HepG2 (cell line): ENCODE data around the gene TECPR1. TPM values are rescaled to one million over a fixed set of nuclear protein-coding genes. Genes with fewer than 3 reads are reported as not detected.

Experiments used
- CHCHD3 ChIP-seq: sonication (generic); formaldehyde crosslinking; IDR thresholded peaks from 2 replicates; pipeline ENCODE4 v1.8.0; 2022; ENCODE audit warnings: mild to moderate bottlenecking, missing genetic modification reagents, moderate library complexity
- FOXM1 ChIP-seq: sonication (generic); formaldehyde crosslinking; IDR thresholded peaks from 2 replicates; pipeline ENCODE4 v1.5.0; 2020; ENCODE audit warnings: missing genetic modification reagents
- GPN1 ChIP-seq: sonication (generic); formaldehyde crosslinking; IDR thresholded peaks from 2 replicates; pipeline ENCODE4 v1.5.1; 2020; ENCODE audit warnings: missing genetic modification reagents, borderline replicate concordance
- KAT2B ChIP-seq: fragments of 150-350 bp; IDR thresholded peaks from 2 replicates; pipeline ENCODE4 v1.6.1; 2014; ENCODE audit warnings: low read depth, low read length, borderline replicate concordance
- KDM6A ChIP-seq: IDR thresholded peaks from 2 replicates; pipeline ENCODE4 v1.6.1; 2016; ENCODE audit warnings: low read depth
- KMT2A ChIP-seq: sonication (generic); formaldehyde crosslinking; IDR thresholded peaks from 2 replicates; pipeline ENCODE4 v1.4.0; 2020; ENCODE audit warnings: missing genetic modification reagents
- LRRFIP1 ChIP-seq: sonication (generic); formaldehyde crosslinking; conservative IDR thresholded peaks from 2 replicates; pipeline ENCODE4 v1.4.0; 2020; ENCODE audit warnings: missing genetic modification reagents
- NFIC ChIP-seq: IDR thresholded peaks from 2 replicates; pipeline ENCODE4 v1.6.1; 2012; ENCODE audit warnings: mild to moderate bottlenecking, low read length, inconsistent platforms
- NKX3-1 ChIP-seq: sonication (generic); formaldehyde crosslinking; IDR thresholded peaks from 2 replicates; pipeline ENCODE4 v1.5.0; 2020; ENCODE audit warnings: missing genetic modification reagents
- PCBP2 ChIP-seq: fragments of 200-400 bp; formaldehyde crosslinking; optimal IDR thresholded peaks from 2 replicates; pipeline ENCODE3; 2018; ENCODE audit warnings: low read length, low read depth; ENCODE audit not compliant: poor library complexity, severe bottlenecking
- POLR2G ChIP-seq: fragments of 200-400 bp; formaldehyde crosslinking; IDR thresholded peaks from 2 replicates; pipeline ENCODE4 v1.6.1; 2018; ENCODE audit warnings: mild to moderate bottlenecking, low read depth, low read length, moderate library complexity
- RXRB ChIP-seq: IDR thresholded peaks from 2 replicates; pipeline ENCODE4 v1.6.1; 2016; ENCODE audit warnings: borderline replicate concordance, missing genetic modification reagents, missing compliant biosample characterization
- SMAD1 ChIP-seq: sonication (generic); formaldehyde crosslinking; IDR thresholded peaks from 2 replicates; pipeline ENCODE4 v1.4.0; 2020; ENCODE audit warnings: missing genetic modification reagents, low read depth, mild to moderate bottlenecking, borderline replicate concordance
- SOX5 ChIP-seq: IDR thresholded peaks from 2 replicates; pipeline ENCODE4 v1.6.1; 2016; ENCODE audit warnings: borderline replicate concordance
- SRSF9 ChIP-seq: fragments of 200-400 bp; formaldehyde crosslinking; IDR thresholded peaks from 2 replicates; pipeline ENCODE4 v1.6.1; 2018; ENCODE audit warnings: borderline replicate concordance, mild to moderate bottlenecking, low read depth, low read length; ENCODE audit not compliant: insufficient read depth, poor library complexity, severe bottlenecking
- TFDP2 ChIP-seq: sonication (generic); formaldehyde crosslinking; IDR thresholded peaks from 2 replicates; pipeline ENCODE4 v1.4.0; 2020; ENCODE audit warnings: missing genetic modification reagents
- ZBTB1 ChIP-seq: sonication (generic); formaldehyde crosslinking; IDR thresholded peaks from 2 replicates; pipeline ENCODE4 v1.4.0; 2020; ENCODE audit warnings: missing genetic modification reagents, borderline replicate concordance
- ZNF20 ChIP-seq: sonication (generic); formaldehyde crosslinking; IDR thresholded peaks from 2 replicates; pipeline ENCODE4 v1.4.0; 2020; ENCODE audit warnings: mild to moderate bottlenecking, moderate library complexity, missing genetic modification reagents
- ZNF234 ChIP-seq: sonication (generic); formaldehyde crosslinking; conservative IDR thresholded peaks from 2 replicates; pipeline ENCODE4 v1.5.1; 2020; ENCODE audit warnings: mild to moderate bottlenecking, missing genetic modification reagents
- ZNF275 ChIP-seq: sonication (generic); formaldehyde crosslinking; IDR thresholded peaks from 2 replicates; pipeline ENCODE4 v1.8.0; 2022; ENCODE audit warnings: missing genetic modification reagents, mild to moderate bottlenecking, inconsistent platforms, borderline replicate concordance
- ZNF367 ChIP-seq: sonication (generic); formaldehyde crosslinking; IDR thresholded peaks from 2 replicates; pipeline ENCODE4 v1.4.0; 2020; ENCODE audit warnings: missing genetic modification reagents, borderline replicate concordance
- ZNF564 ChIP-seq: sonication (generic); formaldehyde crosslinking; IDR thresholded peaks from 2 replicates; pipeline ENCODE4 v1.8.1; 2023; ENCODE audit warnings: mild to moderate bottlenecking, missing genetic modification reagents
- ZNF777 ChIP-seq: sonication (generic); formaldehyde crosslinking; IDR thresholded peaks from 2 replicates; pipeline ENCODE4 v1.4.0; 2020; ENCODE audit warnings: missing genetic modification reagents
- polyA plus RNA-seq, 8 experiments: library from polyadenylated mRNA; depleted of rRNA in 3 of 8; stranded (reverse) in 7 of 8; unstranded in 1 of 8; fragments of >200 nt; fragmentation: Illumina TruSeq in 4 of 8; extraction: Trizol in 4 of 8; gene quantifications; 2 replicates each; pipeline versions ENCODE4 v1.2.1 to v1.2.3, GENCODE V29; 2011 to 2016; ENCODE audit warnings: low read depth in 4 of 8, missing spikeins in 1 of 8, mixed read lengths in 1 of 8; ENCODE audit not compliant: insufficient read depth in 1 of 8
- total RNA-seq, 5 experiments: library from RNA; depleted of rRNA; stranded (reverse); fragments of >200 nt; fragmentation: Illumina TruSeq; extraction: Trizol; gene quantifications; 2 replicates each; pipeline ENCODE4 v1.2.3, GENCODE V29; 2016; ENCODE audit warnings: low read depth in 1 of 5
- TF ChIP-seq, protein P1 (sequence below): sonication (generic); formaldehyde crosslinking; IDR thresholded peaks from 2 replicates; pipeline ENCODE4 v1.8.1; 2023; ENCODE audit warnings: mild to moderate bottlenecking, missing genetic modification reagents

TECPR1 gene
- total and polyA plus RNA-seq, 2 of the 13 experiments (the other 11 are each of a cell fraction or from before 2014, with no cell fraction given), result 2.3 to 6.3 TPM

- no peak for TF ChIP-seq LRRFIP1 (CRISPR knock-in tag)
- TF ChIP-seq, protein P1, sequence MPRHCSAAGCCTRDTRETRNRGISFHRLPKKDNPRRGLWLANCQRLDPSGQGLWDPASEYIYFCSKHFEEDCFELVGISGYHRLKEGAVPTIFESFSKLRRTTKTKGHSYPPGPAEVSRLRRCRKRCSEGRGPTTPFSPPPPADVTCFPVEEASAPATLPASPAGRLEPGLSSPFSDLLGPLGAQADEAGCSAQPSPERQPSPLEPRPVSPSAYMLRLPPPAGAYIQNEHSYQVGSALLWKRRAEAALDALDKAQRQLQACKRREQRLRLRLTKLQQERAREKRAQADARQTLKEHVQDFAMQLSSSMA (CRISPR knock-in tag), result 0 out of 2 replicates have a peak, but pooled peaks have one; percentile 62
- TF ChIP-seq GPN1 (CRISPR knock-in tag), result no peak
- TF ChIP-seq TFDP2, result peak; percentile 75
- peak; percentile 42; the same call in 1 of the 2 replicates for TF ChIP-seq SOX5 (CRISPR knock-in tag)
- TF ChIP-seq ZNF564 (CRISPR knock-in tag), result 0 out of 2 replicates have a peak, but pooled peaks have one; percentile 13
- TF ChIP-seq SRSF9, result no peak
- no peak for TF ChIP-seq ZNF20 (CRISPR knock-in tag)
- TF ChIP-seq ZBTB1 (CRISPR knock-in tag), result no peak
- TF ChIP-seq CHCHD3 (CRISPR knock-in tag), result no peak
- TF ChIP-seq KAT2B, result no peak
- TF ChIP-seq ZNF777 (CRISPR knock-in tag), result peak; percentile 63; the same call in 1 of the 2 replicates
- TF ChIP-seq KMT2A, result peak; percentile 84
- TF ChIP-seq ZNF275 (CRISPR knock-in tag), result peak; percentile 95
- TF ChIP-seq RXRB (CRISPR knock-in tag), result peak; percentile 98
- TF ChIP-seq NKX3-1 (CRISPR knock-in tag), result no peak
- 0 out of 2 replicates have a peak, but pooled peaks have one; percentile 53 for TF ChIP-seq ZNF367 (CRISPR knock-in tag)
- TF ChIP-seq POLR2G, result peak; percentile 83
- no peak for TF ChIP-seq FOXM1 (CRISPR knock-in tag)
- no peak for TF ChIP-seq NFIC
- TF ChIP-seq SMAD1 (CRISPR knock-in tag), result 0 out of 2 replicates have a peak, but pooled peaks have one; percentile 51
- TF ChIP-seq ZNF234, result peak; percentile 91; the same call in 1 of the 2 replicates
- no peak for TF ChIP-seq PCBP2
- no peak for TF ChIP-seq KDM6A (CRISPR knock-in tag)
These were observed at the start of gene TECPR1 (continued) for GRCh38 chr7:98251601-98252424.
